Right lobe of liver (tissue), 6 donors: ENCODE measurements around the gene ANKRD24. TPM values are rescaled to one million over a fixed set of nuclear protein-coding genes. Genes with fewer than 3 reads are reported as not detected.
"Not testable (repeated sequence)": the region's sequence is repeated elsewhere in the genome, so short reads cannot be mapped to it uniquely, and the experiment has no call there.

Experiments
- ATAC-seq, 4 donors: fragments of 200-7000 bp; cut with Tn5 transposase; one replicate each; pipeline ENCODE4 v1.9.1; 2020; ENCODE audit warnings: mild to moderate bottlenecking in 4 of 4, moderate library complexity in 4 of 4
- DNase-seq, 3 donors: peaks; one replicate each; pipeline ENCODE4 v3.0.0-alpha.2; 2020
- H3K27ac ChIP-seq, 3 donors: fragments of 200-600 bp; one replicate each; pipeline ENCODE4 v1.8.0; 2022
- H3K27me3 ChIP-seq, 2 donors: fragments of 200-600 bp; one replicate each; pipeline ENCODE4 v1.8.0; 2022
- H3K36me3 ChIP-seq, 4 donors: fragments of 200-600 bp; sonication (generic) in 1 of 4; one replicate each; pipeline versions ENCODE4 v1.5.1 to v1.8.0; 2017 to 2022; ENCODE audit warnings: control low read depth in 1 of 4
- H3K4me1 ChIP-seq, 4 donors: fragments of 200-600 bp; sonication (generic) in 1 of 4; one replicate each; pipeline versions ENCODE4 v1.5.1 to v1.8.0; 2017 to 2022; ENCODE audit warnings: control low read depth in 1 of 4
- H3K4me3 ChIP-seq, 3 donors: fragments of 200-600 bp; one replicate each; pipeline ENCODE4 v1.8.0; 2022
- H3K9me3 ChIP-seq, 4 donors: fragments of 200-600 bp; sonication (generic) in 1 of 4; one replicate each; pipeline versions ENCODE4 v1.5.1 to v1.8.0; 2017 to 2022; ENCODE audit warnings: control low read depth in 1 of 4
- CTCF ChIP-seq, 4 donors: fragments of 200-600 bp in 3 of 4; fragments of 450-650 bp in 1 of 4; IDR thresholded peaks; one replicate each; pipeline versions ENCODE4 v1.5.1 to v1.8.0; 2016 to 2022; ENCODE audit warnings: antibody characterized with exemption in 4 of 4, mild to moderate bottlenecking in 2 of 4
- POLR2A ChIP-seq: fragments of 450-650 bp; IDR thresholded peaks from one replicate; pipeline ENCODE4 v1.6.1; 2017; ENCODE audit warnings: antibody characterized with exemption, mild to moderate bottlenecking
- WGBS: methylation state at CpG from one replicate; pipeline ENCODE4 v1.1.6; 2018; ENCODE audit warnings: low coverage, low lambda C conversion rate; ENCODE audit not compliant: insufficient coverage; ENCODE audit errors: missing lambda C conversion rate; 5-methylcytosine and 5-hydroxymethylcytosine counted together
- intact Hi-C, 2 donors: fragments of 100-400 bp; cut with DNase I; formaldehyde crosslinking; loops; one replicate each; pipeline versions ENCODE4 v1.11.2 to v1.14.1; 2022
- long read RNA-seq: library from polyadenylated mRNA; unstranded; transcript quantifications from one replicate; pipeline ENCODE4 v2.0.0, GENCODE V29; 2019
- total RNA-seq, 6 experiments: library from RNA; depleted of rRNA in 2 of 6; stranded (reverse); fragments of >200 nt in 2 of 6; fragmentation: NEBNext Ultra II Directional in 3 of 6; extraction: Animal tissue kit (Norgen Biotek cat#: 25700) in 3 of 6; gene quantifications; one replicate each; pipeline versions ENCODE4 v1.1.0 to v1.2.4, GENCODE V29; 2016 to 2023
- donor health status: DM: no; HTN: yes; CAD: no.
- donor health status: DM: no; HTN: no; CAD: no.
- donor health status: DM: no; HTN: no; CAD: no.
- donor health status: DM: no; HTN: yes; CAD: no.
- donor health status: DM: no; HTN: yes; CAD: no.

Gene ANKRD24
- 1 to 10 TPM; 1.2 to 4.8 (median 2.7) TPM for total RNA-seq
- long read RNA-seq, result 0 reads

GRCh38 chr19:4182084-4182810 lies at the start of gene ANKRD24, which contains the start of gene SIRT6:
Gene ANKRD24 (plus strand): TSS chr19:4182689. CDS start chr19:4186426, 3,737 bp downstream.
Gene SIRT6 (minus strand): TSS chr19:4182563. CDS start chr19:4182539, 24 bp downstream.
- WGBS, result under 1% methylated on average over 36 of the region's 58 CpGs
- H3K4me3 ChIP-seq, result peak within 1 kb of the TSS; percentile 74 to 85 (median 75)
- intact Hi-C loops, result no loop called here
- H3K4me1 ChIP-seq, result peaks cover 0 to 31% (median 4%) of the 10 kb centered on the region in 4 donors
- H3K36me3 ChIP-seq, result peaks cover 0 to 5% (median 0%) of the 10 kb centered on the region in 4 donors
- peak; percentile 97 for DNase-seq
- H3K27me3 ChIP-seq, result no peaks in the 10 kb centered on the region
- H3K9me3 ChIP-seq, result no peaks in the 10 kb centered on the region
- TF ChIP-seq POLR2A (peak; percentile 76), CTCF (IDR thresholded peaks at IDR 0.05) (no peak)
- ATAC-seq, result peak; percentile 77 to 85 (median 82)
- peak within 1 kb of the TSS; percentile 37 to 80 (median 79) for H3K27ac ChIP-seq

DNA sequence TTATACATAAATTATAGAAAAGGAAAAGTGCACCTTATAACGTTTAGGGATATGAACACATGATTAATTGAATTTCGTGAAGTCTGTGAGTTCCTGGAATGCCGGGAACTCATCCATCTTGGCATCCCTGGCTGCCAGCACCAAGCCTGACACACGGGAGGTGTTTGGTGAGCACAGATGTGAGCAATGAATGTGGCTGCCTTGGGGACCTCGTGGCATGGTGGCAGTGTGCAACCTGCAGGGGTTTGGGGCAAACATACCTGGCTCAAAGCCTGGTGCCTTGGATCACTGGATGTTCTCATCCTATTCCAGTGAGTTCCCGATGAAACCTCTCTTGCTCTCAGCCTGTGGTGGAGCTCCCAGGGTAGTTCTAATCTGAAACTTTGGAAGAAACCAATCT lies 48.1 kb upstream of the ANKRD24 start:
- TF ChIP-seq CTCF (IDR thresholded peaks at IDR 0.05) (no peak), POLR2A (no peak)
- no peak for DNase-seq
- no peaks in the 10 kb centered on the region for H3K27me3 ChIP-seq
- ATAC-seq, result peak; percentile 47 to 66 (median 56)
- H3K9me3 ChIP-seq, result no peaks in the 10 kb centered on the region
- no peaks in the 10 kb centered on the region for H3K36me3 ChIP-seq
- H3K27ac ChIP-seq, result no peak overlapping the region
- H3K4me3 ChIP-seq, result no peak overlapping the region
- intact Hi-C loops, result no loop called here
- H3K4me1 ChIP-seq, result peaks cover 0 to 14% (median 0%) of the 10 kb centered on the region in 4 donors
- 15% methylated on average over 4 of the region's 6 CpGs for WGBS

GRCh38 chr19:4135386-4135785 lies 47.1 kb upstream of the ANKRD24 start:
- DNase-seq, H3K27ac ChIP-seq, H3K4me3 ChIP-seq, H3K27me3 ChIP-seq, intact Hi-C loops, H3K36me3 ChIP-seq, ATAC-seq, H3K9me3 ChIP-seq: not testable (repeated sequence)
- WGBS, result 87% methylated on average over 9 of the region's 9 CpGs
- H3K4me1 ChIP-seq, result peaks cover 0 to 18% (median 3%) of the 10 kb centered on the region in 4 donors

GRCh38 chr19:4136680-4137088 lies 45.8 kb upstream of the ANKRD24 start:
- intact Hi-C loops, result no loop called here
- Histone ChIP-seq H3K27me3 (no peaks in the 10 kb centered on the region), H3K27ac (peak overlapping the region; percentile 25 to 72 (median 57)), H3K4me3 (no peak overlapping the region), H3K36me3 (no peaks in the 10 kb centered on the region), H3K4me1 (peaks cover 0 to 24% (median 9%) of the 10 kb centered on the region in 4 donors), H3K9me3 (no peaks in the 10 kb centered on the region)
- DNase-seq (no peak), ATAC-seq (peak; percentile 21 to 38 (median 32))
- no peak for TF ChIP-seq CTCF (IDR thresholded peaks at IDR 0.05)
- TF ChIP-seq POLR2A, result peak; percentile 25
- 33% methylated on average over 8 of the region's 8 CpGs for WGBS

DNA sequence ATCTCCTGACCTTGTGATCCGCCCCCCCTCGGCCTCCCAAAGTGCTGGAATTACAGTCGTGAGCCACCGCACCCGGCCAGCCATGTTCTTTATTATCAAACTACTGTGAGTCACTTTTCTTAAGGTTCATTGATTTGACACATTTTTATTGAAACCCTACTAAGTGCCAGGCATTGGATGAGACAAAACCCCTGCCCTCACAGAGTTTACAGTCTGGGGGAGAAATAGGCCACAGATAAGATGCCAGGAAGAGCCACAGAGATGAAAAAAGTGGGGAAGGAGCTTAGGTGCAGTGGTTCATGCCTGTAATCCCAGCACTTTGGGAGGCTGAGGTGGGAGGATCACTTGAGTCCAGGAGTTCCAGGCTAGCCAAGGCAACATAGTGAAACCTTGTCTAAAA lies 44.0 kb upstream of the ANKRD24 start:
- Histone ChIP-seq H3K36me3 (no peaks in the 10 kb centered on the region), H3K27me3 (no peaks in the 10 kb centered on the region), H3K4me3 (no peak overlapping the region), H3K9me3 (no peaks in the 10 kb centered on the region), H3K27ac (no peak overlapping the region), H3K4me1 (peaks cover 0 to 32% (median 9%) of the 10 kb centered on the region in 4 donors)
- ATAC-seq, result no peak
- 84% methylated on average over 5 of the region's 5 CpGs for WGBS
- DNase-seq, result no peak
- intact Hi-C loops, result no loop called here
- TF ChIP-seq POLR2A (no peak), CTCF (IDR thresholded peaks at IDR 0.05) (no peak)
